SK-N-SH treated with all-trans-retinoic acid at 6 μM for 48 hours (cell line): ENCODE results near the gene KIF18B.

Experiments used
- ARNTL ChIP-seq: fragments of 450-650 bp; formaldehyde crosslinking; IDR thresholded peaks from 2 replicates; pipeline ENCODE4 v1.5.0; 2020; ENCODE audit warnings: low read depth, mild to moderate bottlenecking, moderate library complexity, borderline replicate concordance
- CREB5 ChIP-seq: fragments of 250-450 bp; sonication (Bioruptor Pico); IDR thresholded peaks from 2 replicates; pipeline ENCODE4 v1.5.1; 2020; ENCODE audit warnings: low read depth, mild to moderate bottlenecking, moderate library complexity
- CSDC2 ChIP-seq: fragments of 250-450 bp; sonication (Bioruptor Pico); IDR thresholded peaks from 2 replicates; pipeline ENCODE4 v1.5.0; 2020; ENCODE audit warnings: mild to moderate bottlenecking, moderate library complexity
- GLIS3 ChIP-seq: fragments of 250-450 bp; sonication (Bioruptor Pico); IDR thresholded peaks from 2 replicates; pipeline ENCODE4 v1.5.0; 2020; ENCODE audit warnings: mild to moderate bottlenecking, moderate library complexity
- ISL1 ChIP-seq: fragments of 250-450 bp; sonication (Bioruptor Pico); IDR thresholded peaks from 2 replicates; pipeline ENCODE4 v2.1.2; 2022; ENCODE audit warnings: mild to moderate bottlenecking, moderate library complexity
- PATZ1 ChIP-seq: fragments of 250-450 bp; sonication (Bioruptor Pico); IDR thresholded peaks from 2 replicates; pipeline ENCODE4 v1.8.0; 2020; ENCODE audit warnings: mild to moderate bottlenecking, moderate library complexity, borderline replicate concordance
- SNAI2 ChIP-seq: fragments of 250-450 bp; sonication (Bioruptor Pico); IDR thresholded peaks from 2 replicates; pipeline ENCODE4 v1.5.0; 2020; ENCODE audit warnings: mild to moderate bottlenecking, moderate library complexity
- ZC3H10 ChIP-seq: fragments of 250-450 bp; sonication (Bioruptor Pico); IDR thresholded peaks from 2 replicates; pipeline ENCODE4 v1.5.1; 2021; ENCODE audit warnings: mild to moderate bottlenecking, moderate library complexity
- ZFP3 ChIP-seq: fragments of 250-450 bp; sonication (Bioruptor Pico); IDR thresholded peaks from 2 replicates; pipeline ENCODE4 v1.5.0; 2020; ENCODE audit warnings: mild to moderate bottlenecking, moderate library complexity
- ZFP30 ChIP-seq: fragments of 450-650 bp; formaldehyde crosslinking; IDR thresholded peaks from 2 replicates; pipeline ENCODE4 v1.5.0; 2022; ENCODE audit warnings: mild to moderate bottlenecking, moderate library complexity
- ZNF565 ChIP-seq: fragments of 450-650 bp; formaldehyde crosslinking; conservative IDR thresholded peaks from 2 replicates; pipeline ENCODE4 v1.5.0; 2020; ENCODE audit warnings: low read depth, mild to moderate bottlenecking, moderate library complexity
- ZNF70 ChIP-seq: fragments of 450-650 bp; formaldehyde crosslinking; IDR thresholded peaks from 2 replicates; pipeline ENCODE4 v1.5.0; 2020; ENCODE audit warnings: mild to moderate bottlenecking, moderate library complexity

GRCh38 chr17:44979426-44979995, 31.9 kb upstream of the KIF18B start:
- no peak for TF ChIP-seq PATZ1 (CRISPR knock-in tag)
- no peak for TF ChIP-seq ZNF565
- TF ChIP-seq ARNTL: no peak
- no peak for TF ChIP-seq ZFP3 (CRISPR knock-in tag)
- no peak for TF ChIP-seq CREB5
- no peak for TF ChIP-seq ZFP30 (CRISPR knock-in tag)
- TF ChIP-seq CSDC2 (CRISPR knock-in tag): no peak
- no peak for TF ChIP-seq ISL1 (CRISPR knock-in tag)
- TF ChIP-seq ZC3H10 (CRISPR knock-in tag): no peak
- no peak for TF ChIP-seq GLIS3 (CRISPR knock-in tag)
- TF ChIP-seq ZNF70: no peak
- no peak for TF ChIP-seq SNAI2 (CRISPR knock-in tag)
